HG03097 (cell line): ENCODE measurements around the gene DNAH17.

Experiments used
- ATAC-seq: cut with Tn5 transposase; IDR thresholded peaks from one replicate; pipeline ENCODE4 v1.9.1; 2021; ENCODE audit not compliant: unreplicated experiment, low FRiP score

DNAH17 gene

GRCh38 chr17:78577296-78577695 is at the start of gene DNAH17:
Gene DNAH17, minus strand, starts transcription at chr17:78577396. Its CDS starts 2,339 bp downstream, at chr17:78575057.
- no peak for ATAC-seq

- no peak for ATAC-seq
Observed at GRCh38 chr17:78624324-78625151, 47.3 kb upstream of the DNAH17 start.

GRCh38 chr17:78623541-78623940 is 46.3 kb upstream of the DNAH17 start:
- ATAC-seq, result no peak

- ATAC-seq, result no peak
Observed at GRCh38 chr17:78622491-78623265, 45.5 kb upstream of the DNAH17 start.

- ATAC-seq, result no peak
Observed at GRCh38 chr17:78621720-78622490, 44.7 kb upstream of the DNAH17 start.

GRCh38 chr17:78620099-78620498 is 42.9 kb upstream of the DNAH17 start:
- no peak for ATAC-seq

- ATAC-seq, result no peak
Observed at GRCh38 chr17:78619334-78619733, 42.1 kb upstream of the DNAH17 start.

- no peak for ATAC-seq
Observed at GRCh38 chr17:78618264-78619066, 41.3 kb upstream of the DNAH17 start.

- no peak for ATAC-seq
Observed at GRCh38 chr17:78617511-78618061, 40.4 kb upstream of the DNAH17 start.

GRCh38 chr17:78616946-78617345 is 39.8 kb upstream of the DNAH17 start:
- no peak for ATAC-seq

- ATAC-seq, result no peak
Observed at GRCh38 chr17:78615631-78616030, 38.4 kb upstream of the DNAH17 start.

GRCh38 chr17:78613416-78613815 is 36.2 kb upstream of the DNAH17 start:
- no peak for ATAC-seq

- no peak for ATAC-seq
Observed at GRCh38 chr17:78611607-78612006, 34.4 kb upstream of the DNAH17 start.

GRCh38 chr17:78610951-78611511 is 33.8 kb upstream of the DNAH17 start:
- ATAC-seq, result no peak

GRCh38 chr17:78609191-78609641 is 32.0 kb upstream of the DNAH17 start:
- ATAC-seq, result no peak

GRCh38 chr17:78608804-78609186 is 31.6 kb upstream of the DNAH17 start:
- ATAC-seq, result no peak

- no peak for ATAC-seq
Observed at GRCh38 chr17:78608122-78608803, 31.1 kb upstream of the DNAH17 start.

- no peak for ATAC-seq
Observed at GRCh38 chr17:78607038-78607437, 29.8 kb upstream of the DNAH17 start.

- no peak for ATAC-seq
Observed at GRCh38 chr17:78605886-78606285, 28.7 kb upstream of the DNAH17 start.
